Stimulated activated naive CD4-positive, alpha-beta T cell (primary cell): ENCODE measurements around the gene PTPRJ.

Experiments
- DNase-seq, 6 experiments: peaks; one replicate each; lab custom pipeline; 2025; lab: John Stamatoyannopoulos, UW

PTPRJ gene

GRCh38 chr11:48066881-48067800 lies 86.8 kb downstream of the PTPRJ start:
- no peak for DNase-seq

- DNase-seq = no peak
Measured at GRCh38 chr11:48073031-48073861, 92.9 kb downstream of the PTPRJ start.

- DNase-seq = no peak
Measured at GRCh38 chr11:48074425-48075181, 94.2 kb downstream of the PTPRJ start.

GRCh38 chr11:48075637-48076036 lies 95.3 kb downstream of the PTPRJ start:
- DNase-seq = no peak

GRCh38 chr11:48077251-48077650 lies 96.9 kb downstream of the PTPRJ start:
- no peak for DNase-seq

- no peak for DNase-seq
Measured at GRCh38 chr11:48078689-48079088, 98.3 kb downstream of the PTPRJ start.

- no peak for DNase-seq
Measured at GRCh38 chr11:48079596-48079995, 99.2 kb downstream of the PTPRJ start.

GRCh38 chr11:48080301-48080861 lies 100.0 kb downstream of the PTPRJ start:
- DNase-seq = no peak

GRCh38 chr11:48081151-48082010 lies 101.0 kb downstream of the PTPRJ start:
- DNase-seq = peak in 1 of 6 experiments; percentile 21

- DNase-seq = no peak
Measured at GRCh38 chr11:48082771-48083170, 102.4 kb downstream of the PTPRJ start.

- no peak for DNase-seq
Measured at GRCh38 chr11:48083421-48083820, 103.1 kb downstream of the PTPRJ start.

GRCh38 chr11:48085688-48086087 lies 105.3 kb downstream of the PTPRJ start:
- DNase-seq = no peak

- DNase-seq = no peak
Measured at GRCh38 chr11:48087422-48087821, 107.1 kb downstream of the PTPRJ start.

- DNase-seq = no peak
Measured at GRCh38 chr11:48087974-48088681, 107.8 kb downstream of the PTPRJ start.

GRCh38 chr11:48088682-48089050 lies 108.3 kb downstream of the PTPRJ start:
- DNase-seq = no peak

GRCh38 chr11:48090174-48090573 lies 109.8 kb downstream of the PTPRJ start:
- DNase-seq = no peak

- no peak for DNase-seq
Measured at GRCh38 chr11:48091426-48092102, 111.2 kb downstream of the PTPRJ start.

GRCh38 chr11:48093323-48093722 lies 113.0 kb downstream of the PTPRJ start:
- no peak for DNase-seq

- DNase-seq = no peak
Measured at GRCh38 chr11:48093795-48094642, 113.7 kb downstream of the PTPRJ start.
